ENCODE data around the gene LRRFIP1. TPM values are rescaled to one million over a fixed set of nuclear protein-coding genes. Genes with fewer than 3 reads are reported as not detected.

The LRRFIP1 gene
- total and polyA plus RNA-seq, 2 of the 13 experiments (the other 11 are each of a cell fraction or from before 2014, with no cell fraction given), result 15.9 to 40.5 TPM

- no peak for TF ChIP-seq CERS6 (CRISPR knock-in tag; IDR thresholded peaks at IDR 0.05)
- no peak for TF ChIP-seq HNRNPK (IDR thresholded peaks at IDR 0.05; ENCODE audit: low read depth, low read length, poor library complexity, severe bottlenecking)
- TF ChIP-seq SP140L (CRISPR knock-in tag; IDR thresholded peaks at IDR 0.05; ENCODE audit: borderline replicate concordance), result peak; percentile 89; the same call in 1 of the 2 replicates
- TF ChIP-seq ZSCAN31 (CRISPR knock-in tag; IDR thresholded peaks at IDR 0.05; ENCODE audit: low read depth), result no peak
- TF ChIP-seq ZNF414 (CRISPR knock-in tag; IDR thresholded peaks at IDR 0.05), result no peak
- peak; percentile 46; the same call in 1 of the 2 replicates for TF ChIP-seq CHD4 (IDR thresholded peaks at IDR 0.05; ENCODE audit: borderline replicate concordance, low read length)
- TF ChIP-seq ZNF407 (CRISPR knock-in tag; IDR thresholded peaks at IDR 0.05; ENCODE audit: not compliant biosample characterization), result no peak
- no peak for TF ChIP-seq CENPX (CRISPR knock-in tag; IDR thresholded peaks at IDR 0.05)
- TF ChIP-seq KAT8 (CRISPR knock-in tag; IDR thresholded peaks at IDR 0.05), result no peak; the same call in 1 of the 2 replicates
- TF ChIP-seq ZNF546 (CRISPR knock-in tag; conservative IDR thresholded peaks at IDR 0.05), result peak; percentile 23; the same call in 1 of the 2 replicates
- no peak for TF ChIP-seq NFE2L2 (IDR thresholded peaks at IDR 0.05; ENCODE audit: low read length)
- TF ChIP-seq ZBTB37 (CRISPR knock-in tag; IDR thresholded peaks at IDR 0.05), result peak; percentile 71; the same call in 1 of the 2 replicates
- no peak for TF ChIP-seq NR3C1 (CRISPR knock-in tag; IDR thresholded peaks at IDR 0.05)
- TF ChIP-seq TRIM22 (IDR thresholded peaks at IDR 0.05), result no peak
- TF ChIP-seq GTF3A (CRISPR knock-in tag; conservative IDR thresholded peaks at IDR 0.05), result no peak
- TF ChIP-seq CAMTA2 (CRISPR knock-in tag; IDR thresholded peaks at IDR 0.05; ENCODE audit: borderline replicate concordance), result no peak
These were observed 116.3 kb downstream of the LRRFIP1 start (continued) for GRCh38 chr2:237743561-237744269.

Data from HepG2 (cell line).